K562 (cell line): Measurements from ENCODE around the gene BMP4. TPM values are rescaled to one million over a fixed set of nuclear protein-coding genes. Genes with fewer than 3 reads are reported as not detected.

Experiments
- ATAC-seq: fragments of 200-7000 bp; cut with Tn5 transposase; 3 replicates; pipeline ENCODE4 v1.9.1; 2020; ENCODE audit warnings: moderate library complexity
- BruUV-seq: library from RNA; stranded (reverse); fragments of 400-500 nt; replicated peaks from 2 replicates; lab custom pipeline; 2021; lab: Mats Ljungman, UMichigan
- CTCF ChIA-PET: fragments of 300-600 bp; formaldehyde crosslinking; extraction: SDS; loops from one replicate; lab custom pipeline; 2021; ENCODE audit warnings: low intra/inter-chr PET ratio; lab: Yijun Ruan, JAX
- POLR2A ChIA-PET: fragments of 300-600, 350-650 bp; sonication (Branson Sonifier 250); formaldehyde crosslinking; extraction: SDS; loops from one replicate; lab custom pipeline; 2021; ENCODE audit warnings: antibody characterized with exemption, inconsistent platforms; lab: Yijun Ruan, JAX
- DNase-seq, 4 experiments: peaks; one replicate each; pipeline versions ENCODE4 v3.0.0 to v3.0.0-alpha.2; 2011 to 2018; ENCODE audit warnings: low spot score in 3 of 4, mixed read lengths in 3 of 4; ENCODE audit errors: extremely low read depth in 1 of 4
- FAIRE-seq: peaks from 2 replicates; lab custom pipeline; 2011; peaks lifted over from hg19 to GRCh38; lab: Jason Lieb, UNC
- H2AFZ ChIP-seq: 2 replicates; pipeline ENCODE4 v1.6.0; 2011; ENCODE audit warnings: low read depth, low read length, control low read depth, inconsistent platforms
- H3K27ac ChIP-seq: fragments of 200-600 bp; 3 replicates; pipeline ENCODE4 v1.8.0; 2011; ENCODE audit warnings: low read depth, mild to moderate bottlenecking, control low read depth, inconsistent platforms, low read length, moderate library complexity, mixed read lengths; ENCODE audit errors: extremely low read depth
- H3K27me3 ChIP-seq, 2 experiments: fragments of 300-600 bp in 1 of 2; 2 replicates in 1 of 2; 3 replicates in 1 of 2; pipeline versions ENCODE4 v1.6.0 to v1.8.0; 2011; ENCODE audit warnings: inconsistent platforms in 2 of 2, low read length in 2 of 2, mild to moderate bottlenecking in 1 of 2, mixed read lengths in 1 of 2, moderate library complexity in 1 of 2; ENCODE audit not compliant: control insufficient read depth in 2 of 2, insufficient read depth in 2 of 2
- H3K36me3 ChIP-seq: fragments of 300-600 bp; 3 replicates; pipeline ENCODE4 v1.8.0; 2011; ENCODE audit warnings: mild to moderate bottlenecking, low read length, inconsistent platforms; ENCODE audit not compliant: control insufficient read depth, insufficient read depth
- H3K4me1 ChIP-seq, 2 experiments: fragments of 200-600 bp in 1 of 2; replicated peaks in 1 of 2; 2 replicates in 1 of 2; 3 replicates in 1 of 2; pipeline versions ENCODE4 v1.5.1 to v1.8.0; 2011; ENCODE audit warnings: inconsistent platforms in 2 of 2, low read length in 2 of 2, mild to moderate bottlenecking in 1 of 2, mixed read lengths in 1 of 2, moderate library complexity in 1 of 2; ENCODE audit not compliant: control insufficient read depth in 2 of 2, insufficient read depth in 2 of 2
- H3K4me2 ChIP-seq: 2 replicates; pipeline ENCODE4 v1.6.1; 2011; ENCODE audit warnings: low read length, control low read depth, inconsistent platforms, mixed read lengths; ENCODE audit not compliant: insufficient read depth
- H3K4me3 ChIP-seq: fragments of 200-600 bp; sonication (generic), shearing (Covaris generic); 2 replicates; pipeline ENCODE4 v1.5.1; 2016; ENCODE audit warnings: control low read depth, inconsistent platforms
- H3K79me2 ChIP-seq: fragments of 200-600 bp; 3 replicates; pipeline ENCODE4 v1.8.0; 2011; ENCODE audit warnings: low read length, inconsistent platforms; ENCODE audit not compliant: control insufficient read depth, insufficient read depth
- H3K9ac ChIP-seq, 2 experiments: 2 replicates each; pipeline versions ENCODE4 v1.6.0 to v1.6.1; 2011; ENCODE audit warnings: low read depth in 2 of 2, low read length in 2 of 2, control low read depth in 1 of 2, inconsistent platforms in 1 of 2, mild to moderate bottlenecking in 1 of 2, mixed read lengths in 1 of 2; ENCODE audit not compliant: insufficient read depth in 1 of 2
- H3K9me1 ChIP-seq: one replicate; pipeline ENCODE4 v1.6.0; 2011; ENCODE audit warnings: inconsistent platforms, mild to moderate bottlenecking, low read length, moderate library complexity; ENCODE audit not compliant: control insufficient read depth, insufficient read depth
- H3K9me3 ChIP-seq: replicated peaks from 2 replicates; pipeline ENCODE4 v1.5.1; 2011; ENCODE audit warnings: low read depth, low read length, inconsistent platforms; ENCODE audit not compliant: control insufficient read depth, insufficient read depth
- H4K20me1 ChIP-seq: replicated peaks from 2 replicates; pipeline ENCODE4 v1.6.1; 2011; ENCODE audit warnings: low read length, inconsistent platforms, mixed read lengths; ENCODE audit not compliant: control insufficient read depth, insufficient read depth
- BDP1 ChIP-seq: IDR thresholded peaks from 3 replicates; pipeline ENCODE4 v1.6.1; 2011; ENCODE audit not compliant: insufficient read length, insufficient read depth
- C11orf30 ChIP-seq: fragments of 450-650 bp; IDR thresholded peaks from 2 replicates; pipeline ENCODE4 v1.6.1; 2016; ENCODE audit warnings: low read depth, mild to moderate bottlenecking
- CREBBP ChIP-seq: IDR thresholded peaks from one replicate; pipeline ENCODE4 v1.6.1; 2012; ENCODE audit warnings: low read depth, mild to moderate bottlenecking, control low read depth, inconsistent platforms, low read length
- ETV6 ChIP-seq, 3 experiments: fragments of 150-350 bp in 1 of 3; sonication (generic) in 1 of 3; formaldehyde crosslinking in 1 of 3; IDR thresholded peaks; 2 replicates each; pipeline versions ENCODE4 v1.6.1 to v1.8.0; 2014 to 2022; ENCODE audit warnings: borderline replicate concordance in 2 of 3, low read depth in 2 of 3, antibody characterized with exemption in 1 of 3, low read length in 1 of 3, mild to moderate bottlenecking in 1 of 3, missing genetic modification reagents in 1 of 3
- MEIS2 ChIP-seq: fragments of 450-650 bp; IDR thresholded peaks from 2 replicates; pipeline ENCODE4 v1.6.1; 2014; ENCODE audit warnings: mild to moderate bottlenecking; ENCODE audit not compliant: partially characterized antibody
- NFE2L1 ChIP-seq: fragments of 450-650 bp; IDR thresholded peaks from 2 replicates; pipeline ENCODE4 v1.6.1; 2016; ENCODE audit warnings: missing genetic modification characterization, low read depth, mild to moderate bottlenecking, missing compliant biosample characterization, moderate library complexity, borderline replicate concordance
- NUFIP1 ChIP-seq: fragments of 450-650 bp; IDR thresholded peaks from 2 replicates; pipeline ENCODE4 v1.6.1; 2018; ENCODE audit not compliant: partially characterized antibody
- ZBTB17 ChIP-seq: fragments of 450-650 bp; formaldehyde crosslinking; IDR thresholded peaks from 2 replicates; pipeline ENCODE4 v1.4.0; 2020; ENCODE audit warnings: mild to moderate bottlenecking
- WGBS: fragments of 100-300 bp; shearing (Covaris generic); methylation state at CpG from one replicate; pipeline ENCODE4 v1.1.6; 2016; ENCODE audit warnings: low coverage, mixed read lengths; ENCODE audit not compliant: insufficient coverage; ENCODE audit errors: missing lambda C conversion rate; 5-methylcytosine and 5-hydroxymethylcytosine counted together
- in situ Hi-C: fragments of 300-500 bp; cut with MboI; formaldehyde crosslinking; loops from 4 replicates; pipeline ENCODE4 v1.15.0; 2018; ENCODE audit warnings: inconsistent platforms, mixed read lengths
- intact Hi-C: fragments of 100-400 bp; cut with micrococcal nuclease; formaldehyde crosslinking; loops from 2 replicates; pipeline ENCODE4 v1.14.2; 2022
- polyA plus RNA-seq, 8 experiments: library from polyadenylated mRNA; depleted of rRNA in 4 of 8; stranded (reverse) in 5 of 8; unstranded in 3 of 8; fragments of >200 nt; fragmentation: Nextera tagmentation in 2 of 8; fragmentation: Illumina TruSeq in 1 of 8; extraction: Ambion mirVana in 2 of 8; extraction: Trizol in 1 of 8; gene quantifications; 2 replicates each; pipeline versions ENCODE4 v1.2.1 to v1.2.3, GENCODE V29; 2011 to 2014; ENCODE audit warnings: inconsistent platforms in 1 of 8, missing spikeins in 1 of 8
- total RNA-seq, 7 experiments: library from RNA; depleted of rRNA in 6 of 7; stranded (reverse); fragments of >200 nt in 6 of 7; fragmentation: Illumina TruSeq in 2 of 7; extraction: Trizol in 2 of 7; gene quantifications; 2 replicates each; pipeline versions ENCODE4 v1.2.1 to v1.2.3, GENCODE V29; 2011 to 2021; ENCODE audit warnings: low replicate concordance in 1 of 7
- TF ChIP-seq, protein P1 (sequence below): fragments of 250-450 bp; sonication (Bioruptor Pico); IDR thresholded peaks from 2 replicates; pipeline ENCODE4 v1.8.0; 2022; ENCODE audit warnings: moderate library complexity, mild to moderate bottlenecking, inconsistent platforms
- TF ChIP-seq, protein P2 (sequence below): IDR thresholded peaks from 2 replicates; pipeline ENCODE4 v1.6.1; 2016; ENCODE audit warnings: missing genetic modification characterization, missing compliant biosample characterization

BMP4 gene
- total and polyA plus RNA-seq, 9 of the 15 experiments (the other 6 are each of a cell fraction or from before 2014, with no cell fraction given), result not detected

DNA sequence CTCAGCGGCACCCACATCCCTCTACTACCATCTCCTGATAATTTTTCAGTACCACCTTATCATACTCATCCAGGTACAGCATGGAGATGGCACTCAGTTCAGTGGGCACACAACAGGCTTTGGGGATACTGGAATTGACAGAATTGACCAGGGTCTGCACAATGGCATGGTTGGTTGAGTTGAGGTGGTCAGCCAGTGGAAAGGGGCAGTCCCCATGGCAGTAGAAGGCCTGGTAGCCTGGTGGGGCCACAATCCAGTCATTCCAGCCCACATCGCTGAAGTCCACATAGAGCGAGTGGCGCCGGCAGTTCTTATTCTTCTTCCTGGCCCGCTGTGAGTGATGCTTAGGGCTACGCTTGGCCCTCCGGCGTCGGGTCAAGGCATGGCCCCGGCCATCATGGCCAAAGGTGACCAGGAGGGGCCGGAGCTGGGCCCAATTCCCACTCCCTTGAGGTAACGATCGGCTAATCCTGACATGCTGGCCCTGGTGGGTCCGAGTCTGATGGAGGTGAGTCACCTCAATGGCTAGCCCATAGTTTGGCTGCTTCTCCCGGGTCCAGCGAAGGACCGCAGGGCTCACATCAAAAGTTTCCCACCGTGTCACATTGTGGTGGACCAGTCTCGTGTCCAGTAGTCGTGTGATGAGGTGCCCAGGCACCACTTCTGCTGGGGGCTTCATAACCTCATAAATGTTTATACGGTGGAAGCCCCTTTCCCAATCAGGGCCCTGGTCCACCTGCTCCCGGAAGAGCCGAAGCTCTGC is 6.4 kb downstream of the BMP4 start:
- H3K9me3 ChIP-seq, result no peaks in the 10 kb centered on the region
- no peak overlapping the region for H2AFZ ChIP-seq
- H4K20me1 ChIP-seq, result no peaks in the 10 kb centered on the region
- peaks cover 0 to 13% of the 10 kb centered on the region in 2 experiments; a peak in 2 of 5 replicates for H3K27me3 ChIP-seq
- no peak overlapping the region for H3K9ac ChIP-seq
- no peak for ATAC-seq
- H3K27ac ChIP-seq, result no peak overlapping the region
- 2% methylated on average over 16 of the region's 24 CpGs for WGBS
- FAIRE-seq, result no peak
- H3K36me3 ChIP-seq, result no peaks in the 10 kb centered on the region
- H3K4me3 ChIP-seq, result no peak overlapping the region
- peaks cover 0 to 6% of the 10 kb centered on the region in 2 experiments; a peak in 1 of 5 replicates for H3K4me1 ChIP-seq
- no peak overlapping the region for H3K4me2 ChIP-seq
- no TSS peak for BruUV-seq
- H3K9me1 ChIP-seq, result no peaks in the 10 kb centered on the region
- in situ Hi-C loops (no loop called here), intact Hi-C loops (no loop called here)
- ChIA-PET POLR2A (no interaction called here), CTCF (no interaction called here)
- no peak for DNase-seq
- TF ChIP-seq ZBTB17 (no peak), C11orf30 (no peak), MEIS2 (no peak), NUFIP1 (no peak), CREBBP (no peak), BDP1 (no peak), NFE2L1 (tag) (no peak), ETV6 (IDR thresholded peaks at IDR 0.05; ENCODE audit: borderline replicate concordance in 1 of 2, low read depth in 2 of 2, low read length in 1 of 2) (no peak), ETV6 (CRISPR knock-in tag; IDR thresholded peaks at IDR 0.05; ENCODE audit: borderline replicate concordance) (no peak)
- TF ChIP-seq, protein P1, sequence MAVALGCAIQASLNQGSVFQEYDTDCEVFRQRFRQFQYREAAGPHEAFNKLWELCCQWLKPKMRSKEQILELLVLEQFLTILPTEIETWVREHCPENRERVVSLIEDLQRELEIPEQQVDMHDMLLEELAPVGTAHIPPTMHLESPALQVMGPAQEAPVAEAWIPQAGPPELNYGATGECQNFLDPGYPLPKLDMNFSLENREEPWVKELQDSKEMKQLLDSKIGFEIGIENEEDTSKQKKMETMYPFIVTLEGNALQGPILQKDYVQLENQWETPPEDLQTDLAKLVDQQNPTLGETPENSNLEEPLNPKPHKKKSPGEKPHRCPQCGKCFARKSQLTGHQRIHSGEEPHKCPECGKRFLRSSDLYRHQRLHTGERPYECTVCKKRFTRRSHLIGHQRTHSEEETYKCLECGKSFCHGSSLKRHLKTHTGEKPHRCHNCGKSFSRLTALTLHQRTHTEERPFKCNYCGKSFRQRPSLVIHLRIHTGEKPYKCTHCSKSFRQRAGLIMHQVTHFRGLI (CRISPR knock-in tag), result no peak
- TF ChIP-seq, protein P2, sequence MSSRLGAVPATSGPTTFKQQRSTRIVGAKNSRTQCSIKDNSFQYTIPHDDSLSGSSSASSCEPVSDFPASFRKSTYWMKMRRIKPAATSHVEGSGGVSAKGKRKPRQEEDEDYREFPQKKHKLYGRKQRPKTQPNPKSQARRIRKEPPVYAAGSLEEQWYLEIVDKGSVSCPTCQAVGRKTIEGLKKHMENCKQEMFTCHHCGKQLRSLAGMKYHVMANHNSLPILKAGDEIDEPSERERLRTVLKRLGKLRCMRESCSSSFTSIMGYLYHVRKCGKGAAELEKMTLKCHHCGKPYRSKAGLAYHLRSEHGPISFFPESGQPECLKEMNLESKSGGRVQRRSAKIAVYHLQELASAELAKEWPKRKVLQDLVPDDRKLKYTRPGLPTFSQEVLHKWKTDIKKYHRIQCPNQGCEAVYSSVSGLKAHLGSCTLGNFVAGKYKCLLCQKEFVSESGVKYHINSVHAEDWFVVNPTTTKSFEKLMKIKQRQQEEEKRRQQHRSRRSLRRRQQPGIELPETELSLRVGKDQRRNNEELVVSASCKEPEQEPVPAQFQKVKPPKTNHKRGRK, result no peak
- H3K79me2 ChIP-seq, result no peaks in the 10 kb centered on the region
